Measurements from ENCODE around the gene PAX3. TPM values are rescaled to one million over a fixed set of nuclear protein-coding genes. Genes with fewer than 3 reads are reported as not detected.

PAX3 gene
- total RNA-seq, 1 donor = not detected

- DNase-seq (ENCODE audit: insufficient read length, low spot score, missing footprints) = no peak
- Histone ChIP-seq H3K4me3 (ENCODE audit: insufficient read depth, low read length) (no peak overlapping the region), H2AFZ (ENCODE audit: low read length) (no peak overlapping the region), H3K27me3 (ENCODE audit: insufficient read depth, low read length) (no peaks in the 10 kb centered on the region), H3K4me1 (ENCODE audit: insufficient read depth, low read length) (no peaks in the 10 kb centered on the region), H3K79me2 (ENCODE audit: insufficient read depth, low read length) (no peaks in the 10 kb centered on the region), H3K4me2 (ENCODE audit: insufficient read depth, low read length) (no peak overlapping the region), H3K36me3 (ENCODE audit: insufficient read depth, low read length) (no peaks in the 10 kb centered on the region), H3K9me3 (ENCODE audit: low read depth, low read length) (no peaks in the 10 kb centered on the region), H3K27ac (ENCODE audit: low read depth, low read length) (no peak overlapping the region), H4K20me1 (ENCODE audit: insufficient read depth, low read length) (no peaks in the 10 kb centered on the region)
- no peak for TF ChIP-seq CTCF (IDR thresholded peaks at IDR 0.05; ENCODE audit: extremely low read depth, low read depth, low read length)
Measured at GRCh38 chr2:222264791-222265320, 33.9 kb downstream of the PAX3 start.

- no peaks in the 10 kb centered on the region for H3K27me3 ChIP-seq (ENCODE audit: insufficient read depth, low read length)
- no peaks in the 10 kb centered on the region for H3K36me3 ChIP-seq (ENCODE audit: insufficient read depth, low read length)
- H2AFZ ChIP-seq (ENCODE audit: low read length) = no peak overlapping the region
- H3K4me1 ChIP-seq (ENCODE audit: insufficient read depth, low read length) = no peaks in the 10 kb centered on the region
- no peaks in the 10 kb centered on the region for H4K20me1 ChIP-seq (ENCODE audit: insufficient read depth, low read length)
- no peak overlapping the region for H3K4me3 ChIP-seq (ENCODE audit: insufficient read depth, low read length)
- no peak overlapping the region for H3K4me2 ChIP-seq (ENCODE audit: insufficient read depth, low read length)
- TF ChIP-seq CTCF (IDR thresholded peaks at IDR 0.05; ENCODE audit: extremely low read depth, low read depth, low read length) = no peak
- DNase-seq (ENCODE audit: insufficient read length, low spot score, missing footprints) = no peak
- H3K79me2 ChIP-seq (ENCODE audit: insufficient read depth, low read length) = no peaks in the 10 kb centered on the region
- no peaks in the 10 kb centered on the region for H3K9me3 ChIP-seq (ENCODE audit: low read depth, low read length)
- no peak overlapping the region for H3K27ac ChIP-seq (ENCODE audit: low read depth, low read length)
Measured at GRCh38 chr2:222261504-222261903, 37.3 kb downstream of the PAX3 start.

- Histone ChIP-seq H3K4me3 (ENCODE audit: insufficient read depth, low read length) (no peak overlapping the region), H3K27ac (ENCODE audit: low read depth, low read length) (no peak overlapping the region), H3K36me3 (ENCODE audit: insufficient read depth, low read length) (no peaks in the 10 kb centered on the region), H3K9me3 (ENCODE audit: low read depth, low read length) (no peaks in the 10 kb centered on the region), H2AFZ (ENCODE audit: low read length) (no peak overlapping the region), H4K20me1 (ENCODE audit: insufficient read depth, low read length) (no peaks in the 10 kb centered on the region), H3K27me3 (ENCODE audit: insufficient read depth, low read length) (no peaks in the 10 kb centered on the region), H3K4me2 (ENCODE audit: insufficient read depth, low read length) (no peak overlapping the region), H3K4me1 (ENCODE audit: insufficient read depth, low read length) (no peaks in the 10 kb centered on the region), H3K79me2 (ENCODE audit: insufficient read depth, low read length) (no peaks in the 10 kb centered on the region)
- DNase-seq (ENCODE audit: insufficient read length, low spot score, missing footprints) = no peak
- TF ChIP-seq CTCF (IDR thresholded peaks at IDR 0.05; ENCODE audit: extremely low read depth, low read depth, low read length) = no peak
Measured at GRCh38 chr2:222257645-222258044, 41.2 kb downstream of the PAX3 start.

- Histone ChIP-seq H4K20me1 (ENCODE audit: insufficient read depth, low read length) (no peaks in the 10 kb centered on the region), H3K9me3 (ENCODE audit: low read depth, low read length) (no peaks in the 10 kb centered on the region), H2AFZ (ENCODE audit: low read length) (no peak overlapping the region), H3K27me3 (ENCODE audit: insufficient read depth, low read length) (no peaks in the 10 kb centered on the region), H3K27ac (ENCODE audit: low read depth, low read length) (no peak overlapping the region), H3K79me2 (ENCODE audit: insufficient read depth, low read length) (no peaks in the 10 kb centered on the region), H3K4me2 (ENCODE audit: insufficient read depth, low read length) (no peak overlapping the region), H3K4me3 (ENCODE audit: insufficient read depth, low read length) (no peak overlapping the region), H3K36me3 (ENCODE audit: insufficient read depth, low read length) (no peaks in the 10 kb centered on the region), H3K4me1 (ENCODE audit: insufficient read depth, low read length) (no peaks in the 10 kb centered on the region)
- DNase-seq (ENCODE audit: insufficient read length, low spot score, missing footprints) = no peak
- no peak for TF ChIP-seq CTCF (IDR thresholded peaks at IDR 0.05; ENCODE audit: extremely low read depth, low read depth, low read length)
Measured at GRCh38 chr2:222256250-222256649, 42.5 kb downstream of the PAX3 start.

Data from osteoblast (primary cell).